ENCODE results near the gene ITIH3.

- TF ChIP-seq CTCF (IDR thresholded peaks at IDR 0.05) (no peak), POLR2A (IDR thresholded peaks at IDR 0.05) (peak; percentile 72)
Observed at GRCh38 chr3:52810923-52811322, 16.3 kb downstream of the ITIH3 start.
